Keratinocyte (primary cell): ENCODE data around the gene KCNH8.

Experiments
- EZH2 ChIP-seq: IDR thresholded peaks from one replicate; pipeline ENCODE4 v1.6.1; 2012; ENCODE audit warnings: inconsistent platforms, mild to moderate bottlenecking, low read length, moderate library complexity
- TF ChIP-seq, protein P1 (sequence below), 3 experiments: IDR thresholded peaks in 1 of 3; conservative IDR thresholded peaks in 1 of 3; optimal IDR thresholded peaks in 1 of 3; 2 replicates in 2 of 3; 3 replicates in 1 of 3; pipeline versions ENCODE3 to v1.5.1; 2011; ENCODE audit warnings: low read length in 3 of 3, mild to moderate bottlenecking in 3 of 3, moderate library complexity in 2 of 3, control low read depth in 1 of 3, inconsistent platforms in 1 of 3; ENCODE audit not compliant: insufficient read depth in 2 of 3; ENCODE audit errors: extremely low read depth in 1 of 3

DNA sequence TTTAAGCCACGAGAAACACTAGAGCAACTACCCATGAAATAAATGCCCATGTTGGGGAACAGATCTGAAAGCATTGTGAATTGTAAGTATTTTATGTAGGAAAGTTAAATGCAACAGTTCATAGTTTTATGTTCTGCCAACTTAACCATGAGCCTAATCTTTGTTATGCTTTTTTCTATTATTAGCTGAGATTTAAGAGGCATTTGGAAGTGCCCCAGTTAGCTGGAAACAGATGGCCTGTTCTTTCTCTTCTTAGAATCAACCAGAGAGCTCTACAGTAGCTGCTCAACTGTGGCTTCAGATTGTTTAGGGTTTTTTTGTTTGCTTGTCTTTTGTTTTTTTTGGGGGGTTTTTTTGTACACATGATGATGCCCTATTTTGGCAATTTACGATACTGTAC is 284.4 kb downstream of the KCNH8 start:
- TF ChIP-seq, protein P1, sequence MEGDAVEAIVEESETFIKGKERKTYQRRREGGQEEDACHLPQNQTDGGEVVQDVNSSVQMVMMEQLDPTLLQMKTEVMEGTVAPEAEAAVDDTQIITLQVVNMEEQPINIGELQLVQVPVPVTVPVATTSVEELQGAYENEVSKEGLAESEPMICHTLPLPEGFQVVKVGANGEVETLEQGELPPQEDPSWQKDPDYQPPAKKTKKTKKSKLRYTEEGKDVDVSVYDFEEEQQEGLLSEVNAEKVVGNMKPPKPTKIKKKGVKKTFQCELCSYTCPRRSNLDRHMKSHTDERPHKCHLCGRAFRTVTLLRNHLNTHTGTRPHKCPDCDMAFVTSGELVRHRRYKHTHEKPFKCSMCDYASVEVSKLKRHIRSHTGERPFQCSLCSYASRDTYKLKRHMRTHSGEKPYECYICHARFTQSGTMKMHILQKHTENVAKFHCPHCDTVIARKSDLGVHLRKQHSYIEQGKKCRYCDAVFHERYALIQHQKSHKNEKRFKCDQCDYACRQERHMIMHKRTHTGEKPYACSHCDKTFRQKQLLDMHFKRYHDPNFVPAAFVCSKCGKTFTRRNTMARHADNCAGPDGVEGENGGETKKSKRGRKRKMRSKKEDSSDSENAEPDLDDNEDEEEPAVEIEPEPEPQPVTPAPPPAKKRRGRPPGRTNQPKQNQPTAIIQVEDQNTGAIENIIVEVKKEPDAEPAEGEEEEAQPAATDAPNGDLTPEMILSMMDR (optimal IDR thresholded peaks at IDR 0.05 in 1 of 3, IDR thresholded peaks at IDR 0.05 in 1 of 3, conservative IDR thresholded peaks at IDR 0.05 in 1 of 3; ENCODE audit: extremely low read depth in 1 of 3, insufficient read depth in 2 of 3, low read length in 3 of 3) = no peak
- TF ChIP-seq EZH2 = no peak
